H9 (cell line): ENCODE data around the gene HES1. TPM values are rescaled to one million over a fixed set of nuclear protein-coding genes. Genes with fewer than 3 reads are reported as not detected.

Source experiments
- DNase-seq: peaks from one replicate; pipeline ENCODE4 v3.0.0-alpha.2; 2017
- H2AFZ ChIP-seq: one replicate; pipeline ENCODE4 v1.6.1; 2013; ENCODE audit warnings: mild to moderate bottlenecking, low read length, control low read depth, moderate library complexity
- H2AK5ac ChIP-seq: 2 replicates; pipeline ENCODE4 v1.6.1; 2013; ENCODE audit warnings: low read length, control low read depth, mixed read lengths; ENCODE audit not compliant: insufficient read length
- H2BK120ac ChIP-seq: one replicate; pipeline ENCODE4 v1.6.1; 2013; ENCODE audit warnings: low read depth, mild to moderate bottlenecking, low read length, control low read depth, inconsistent platforms; ENCODE audit not compliant: poor library complexity, severe bottlenecking
- H2BK12ac ChIP-seq: 2 replicates; pipeline ENCODE4 v1.6.1; 2013; ENCODE audit warnings: low read length, control low read depth, mixed read lengths, low read depth; ENCODE audit not compliant: insufficient read length
- H2BK15ac ChIP-seq: 2 replicates; pipeline ENCODE4 v1.6.1; 2013; ENCODE audit warnings: low read depth, low read length, control low read depth
- H2BK20ac ChIP-seq: one replicate; pipeline ENCODE4 v1.6.1; 2013; ENCODE audit warnings: low read depth, mild to moderate bottlenecking, low read length, control low read depth, inconsistent platforms; ENCODE audit not compliant: poor library complexity, severe bottlenecking
- H2BK5ac ChIP-seq: 2 replicates; pipeline ENCODE4 v1.6.1; 2013; ENCODE audit warnings: low read length, control low read depth, mixed read lengths; ENCODE audit not compliant: insufficient read length
- H3K14ac ChIP-seq: 2 replicates; pipeline ENCODE4 v1.6.1; 2013; ENCODE audit warnings: low read length, control low read depth; ENCODE audit not compliant: insufficient read depth
- H3K18ac ChIP-seq: 2 replicates; pipeline ENCODE4 v1.6.1; 2013; ENCODE audit warnings: low read depth, mild to moderate bottlenecking, mixed read lengths, low read length, control low read depth; ENCODE audit not compliant: insufficient read length
- H3K23ac ChIP-seq: 2 replicates; pipeline ENCODE4 v1.6.1; 2013; ENCODE audit warnings: low read length, control low read depth, mixed read lengths, low read depth; ENCODE audit not compliant: insufficient read length
- H3K23me2 ChIP-seq: 2 replicates; pipeline ENCODE4 v1.6.1; 2013; ENCODE audit warnings: low read depth, mild to moderate bottlenecking, mixed read lengths, low read length, control low read depth; ENCODE audit not compliant: insufficient read length, poor library complexity, severe bottlenecking
- H3K27ac ChIP-seq: 2 replicates; pipeline ENCODE4 v1.5.1; 2013; ENCODE audit warnings: low read length, control low read depth, mixed read lengths, low read depth; ENCODE audit not compliant: insufficient read length
- H3K27me3 ChIP-seq: 2 replicates; pipeline ENCODE4 v1.6.1; 2013; ENCODE audit warnings: low read length, control low read depth, inconsistent platforms; ENCODE audit not compliant: insufficient read depth
- H3K4ac ChIP-seq: 2 replicates; pipeline ENCODE4 v1.6.1; 2013; ENCODE audit warnings: low read depth, mild to moderate bottlenecking, control low read depth, inconsistent platforms, low read length, moderate library complexity
- H3K4me1 ChIP-seq: 2 replicates; pipeline ENCODE4 v1.6.1; 2013; ENCODE audit warnings: low read length, control low read depth, inconsistent platforms; ENCODE audit not compliant: insufficient read depth
- H3K4me2 ChIP-seq: 2 replicates; pipeline ENCODE4 v1.6.1; 2013; ENCODE audit warnings: low read length, control low read depth, mixed read lengths; ENCODE audit not compliant: insufficient read length, insufficient read depth
- H3K56ac ChIP-seq: 2 replicates; pipeline ENCODE4 v1.6.1; 2013; ENCODE audit warnings: low read depth, mild to moderate bottlenecking, mixed read lengths, low read length, control low read depth; ENCODE audit not compliant: insufficient read length
- H3K79me1 ChIP-seq: 2 replicates; pipeline ENCODE4 v1.6.1; 2013; ENCODE audit warnings: low read depth, mild to moderate bottlenecking, moderate library complexity, low read length, control low read depth, inconsistent platforms; ENCODE audit not compliant: insufficient read depth, poor library complexity, severe bottlenecking
- H3K79me2 ChIP-seq: 2 replicates; pipeline ENCODE4 v1.6.1; 2013; ENCODE audit warnings: low read length, control low read depth, inconsistent platforms; ENCODE audit not compliant: insufficient read depth
- H3K9ac ChIP-seq: 2 replicates; pipeline ENCODE4 v1.6.1; 2013; ENCODE audit warnings: low read length, control low read depth, mixed read lengths; ENCODE audit not compliant: insufficient read length; ENCODE audit errors: extremely low read depth
- H3K9me3 ChIP-seq: one replicate; pipeline ENCODE4 v1.6.1; 2013; ENCODE audit warnings: low read depth, low read length, inconsistent platforms; ENCODE audit not compliant: control insufficient read depth
- H3T11ph ChIP-seq: one replicate; pipeline ENCODE4 v1.6.1; 2013; ENCODE audit warnings: mild to moderate bottlenecking, low read length, control low read depth, inconsistent platforms
- H4K20me1 ChIP-seq: one replicate; pipeline ENCODE4 v1.6.1; 2013; ENCODE audit not compliant: control insufficient read depth, insufficient read length, insufficient read depth
- H4K5ac ChIP-seq: 2 replicates; pipeline ENCODE4 v1.6.1; 2013; ENCODE audit warnings: low read depth, mild to moderate bottlenecking, mixed read lengths, low read length, control low read depth; ENCODE audit not compliant: insufficient read length
- H4K8ac ChIP-seq: replicated peaks from 2 replicates; pipeline ENCODE4 v1.6.1; 2013; ENCODE audit warnings: low read length, control low read depth, mixed read lengths, low read depth; ENCODE audit not compliant: insufficient read length
- H4K91ac ChIP-seq: 2 replicates; pipeline ENCODE4 v1.6.1; 2013; ENCODE audit warnings: low read depth, mild to moderate bottlenecking, moderate library complexity, mixed read lengths, low read length, control low read depth; ENCODE audit not compliant: insufficient read length
- H3K27ac Mint-ChIP-seq, 3 experiments: 2 replicates in 2 of 3; 3 replicates in 1 of 3; pipeline ENCODE4 v1.8.0; 2020 to 2021; ENCODE audit warnings: mixed read lengths in 3 of 3, mild to moderate bottlenecking in 1 of 3, moderate library complexity in 1 of 3
- H3K27me3 Mint-ChIP-seq: 2 replicates; pipeline ENCODE4 v1.8.0; 2021; ENCODE audit warnings: low read depth, mild to moderate bottlenecking, moderate library complexity, mixed read lengths
- H3K36me3 Mint-ChIP-seq, 3 experiments: 2 replicates in 2 of 3; 3 replicates in 1 of 3; pipeline ENCODE4 v1.8.0; 2020 to 2021; ENCODE audit warnings: low read depth in 3 of 3, mixed read lengths in 3 of 3; ENCODE audit not compliant: insufficient read depth in 1 of 3
- H3K4me1 Mint-ChIP-seq, 2 experiments: 2 replicates each; pipeline ENCODE4 v1.8.0; 2020; ENCODE audit warnings: mixed read lengths in 2 of 2
- H3K4me3 Mint-ChIP-seq, 2 experiments: 2 replicates in 1 of 2; 3 replicates in 1 of 2; pipeline ENCODE4 v1.8.0; 2020 to 2021; ENCODE audit warnings: mild to moderate bottlenecking in 2 of 2, mixed read lengths in 2 of 2, moderate library complexity in 1 of 2
- H3K9me3 Mint-ChIP-seq, 2 experiments: 2 replicates in 1 of 2; 3 replicates in 1 of 2; pipeline ENCODE4 v1.8.0; 2020; ENCODE audit warnings: mild to moderate bottlenecking in 2 of 2, mixed read lengths in 2 of 2, moderate library complexity in 1 of 2
- CTCF ChIP-seq: fragments of 200-600 bp; sonication (generic); conservative IDR thresholded peaks from 3 replicates; pipeline ENCODE4 v1.8.0; 2021; ENCODE audit warnings: antibody characterized with exemption, mild to moderate bottlenecking
- WGBS: extraction: QIAGEN DNeasy Blood & Tissue Kit; methylation state at CpG from one replicate; pipeline ENCODE4 v1.1.7; 2013; ENCODE audit warnings: missing lambda C conversion rate, low lambda C conversion rate, mixed read lengths; ENCODE audit not compliant: insufficient read length; ENCODE audit errors: extremely low coverage; 5-methylcytosine and 5-hydroxymethylcytosine counted together
- total RNA-seq: library from RNA; stranded (reverse); gene quantifications from 2 replicates; pipeline ENCODE4 v1.2.1, GENCODE V29; 2021

The HES1 gene
- total RNA-seq, 1 experiment from 2014 or later = 23.2 TPM

GRCh38 chr3:194086388-194087075 is 49.4 kb upstream of the HES1 start:
- Histone ChIP-seq H2AK5ac (no peak overlapping the region), H2BK12ac (no peak overlapping the region), H3K9ac (no peak overlapping the region), H3K27me3 (no peaks in the 10 kb centered on the region), H3K4me1 (peaks cover 6% of the 10 kb centered on the region; the same call in 1 of the 2 replicates), H4K8ac (no peak overlapping the region), H3K79me1 (no peaks in the 10 kb centered on the region), H3K23ac (no peak overlapping the region), H2AFZ (no peak overlapping the region), H2BK15ac (no peak overlapping the region), H3T11ph (no peak overlapping the region), H2BK5ac (no peak overlapping the region), H3K56ac (no peak overlapping the region), H4K20me1 (no peaks in the 10 kb centered on the region), H3K4me2 (no peak overlapping the region), H3K23me2 (no peaks in the 10 kb centered on the region), H4K91ac (no peak overlapping the region), H2BK120ac (no peak overlapping the region), H2BK20ac (no peak overlapping the region), H3K14ac (no peak overlapping the region), H3K4ac (no peak overlapping the region), H3K18ac (no peak overlapping the region), H3K79me2 (no peaks in the 10 kb centered on the region), H3K9me3 (no peaks in the 10 kb centered on the region), H3K27ac (no peak overlapping the region), H4K5ac (no peak overlapping the region)
- no peak for DNase-seq
- Mint-ChIP-seq H3K27ac (peak overlapping the region; percentile 58 to 96 (median 87); a peak in 4 of 7 replicates), H3K4me1 (peaks cover 49 to 60% of the 10 kb centered on the region in 2 experiments), H3K4me3 (peak overlapping the region in 1 of 2 experiments; percentile 36; a peak in 2 of 5 replicates), H3K27me3 (peaks cover 21% of the 10 kb centered on the region), H3K36me3 (peaks cover 0 to 2% (median 0%) of the 10 kb centered on the region in 3 experiments; a peak in 2 of 7 replicates), H3K9me3 (no peaks in the 10 kb centered on the region)
- no CpG with 5 or more reads among the region's 12 CpGs for WGBS
- no peak for TF ChIP-seq CTCF
